Adrenal gland (tissue), 5 donors: ENCODE data around the gene IFNA8.

ENCODE experiments used
- POLR2A ChIP-seq, 2 donors: fragments of 450-650 bp; IDR thresholded peaks; one replicate each; pipeline ENCODE4 v1.6.1; 2017; ENCODE audit warnings: antibody characterized with exemption in 2 of 2, mild to moderate bottlenecking in 2 of 2, moderate library complexity in 1 of 2
- TF ChIP-seq, protein P1 (sequence below), 6 experiments: fragments of 450-650 bp in 4 of 6; fragments of 200-600 bp in 2 of 6; sonication (generic) in 1 of 6; IDR thresholded peaks; 1 replicate in 5 of 6; 2 replicates in 1 of 6; pipeline versions ENCODE4 v1.5.1 to v1.8.0; 2016 to 2021; ENCODE audit warnings: antibody characterized with exemption in 6 of 6, mild to moderate bottlenecking in 2 of 6, moderate library complexity in 1 of 6
- donor health status: DM: no; HTN: no; CAD: no.

DNA sequence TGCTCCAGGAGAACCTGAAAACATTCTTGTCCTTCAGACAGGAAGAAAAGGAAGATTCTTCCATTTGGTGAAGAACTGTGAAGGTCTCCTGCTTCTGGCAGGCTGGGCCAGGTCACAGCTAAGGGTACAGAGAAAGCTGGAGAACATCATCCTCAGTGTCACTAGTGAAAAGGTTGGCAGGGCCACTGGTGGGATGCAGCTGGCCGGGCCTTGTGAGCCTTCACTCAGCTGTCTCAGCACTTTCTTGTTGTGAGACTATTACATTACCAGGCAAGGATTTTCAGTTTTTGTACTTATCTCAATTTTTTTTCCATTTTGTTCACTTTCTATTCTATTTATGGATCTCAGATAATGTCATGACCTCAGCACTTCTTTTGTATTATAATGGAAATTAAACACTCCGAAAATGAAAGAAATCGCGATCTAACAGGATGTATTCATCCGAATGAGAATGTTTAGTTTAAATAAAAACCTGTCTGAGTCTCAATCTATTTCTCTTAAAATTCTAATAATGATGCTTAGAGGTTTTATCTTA lies 9.9 kb upstream of the IFNA8 start:
- no peak for TF ChIP-seq POLR2A (IDR thresholded peaks at IDR 0.05)
- TF ChIP-seq, protein P1, sequence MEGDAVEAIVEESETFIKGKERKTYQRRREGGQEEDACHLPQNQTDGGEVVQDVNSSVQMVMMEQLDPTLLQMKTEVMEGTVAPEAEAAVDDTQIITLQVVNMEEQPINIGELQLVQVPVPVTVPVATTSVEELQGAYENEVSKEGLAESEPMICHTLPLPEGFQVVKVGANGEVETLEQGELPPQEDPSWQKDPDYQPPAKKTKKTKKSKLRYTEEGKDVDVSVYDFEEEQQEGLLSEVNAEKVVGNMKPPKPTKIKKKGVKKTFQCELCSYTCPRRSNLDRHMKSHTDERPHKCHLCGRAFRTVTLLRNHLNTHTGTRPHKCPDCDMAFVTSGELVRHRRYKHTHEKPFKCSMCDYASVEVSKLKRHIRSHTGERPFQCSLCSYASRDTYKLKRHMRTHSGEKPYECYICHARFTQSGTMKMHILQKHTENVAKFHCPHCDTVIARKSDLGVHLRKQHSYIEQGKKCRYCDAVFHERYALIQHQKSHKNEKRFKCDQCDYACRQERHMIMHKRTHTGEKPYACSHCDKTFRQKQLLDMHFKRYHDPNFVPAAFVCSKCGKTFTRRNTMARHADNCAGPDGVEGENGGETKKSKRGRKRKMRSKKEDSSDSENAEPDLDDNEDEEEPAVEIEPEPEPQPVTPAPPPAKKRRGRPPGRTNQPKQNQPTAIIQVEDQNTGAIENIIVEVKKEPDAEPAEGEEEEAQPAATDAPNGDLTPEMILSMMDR (IDR thresholded peaks at IDR 0.05) = no peak
